Adrenal gland (tissue), 12 donors: ENCODE results near the gene MAGI2. TPM values are rescaled to one million over a fixed set of nuclear protein-coding genes. Genes with fewer than 3 reads are reported as not detected.

Experiments used
- DNase-seq, 7 donors: peaks; one replicate each; pipeline ENCODE4 v3.0.0-alpha.2; 2019 to 2020
- H3K27ac ChIP-seq, 5 donors: fragments of 200-600 bp; sonication (generic) in 4 of 5; 1 replicate in 3 of 5; 2 replicates in 2 of 5; pipeline versions ENCODE4 v1.5.1 to v1.8.0; 2016 to 2020; ENCODE audit warnings: mild to moderate bottlenecking in 1 of 5
- H3K27me3 ChIP-seq: fragments of 200-600 bp; 2 replicates; pipeline ENCODE4 v1.8.0; 2021
- H3K36me3 ChIP-seq, 2 donors: fragments of 200-600 bp; replicated peaks in 1 of 2; 1 replicate in 1 of 2; 2 replicates in 1 of 2; pipeline versions ENCODE4 v1.5.1 to v1.8.0; 2018 to 2022
- H3K4me1 ChIP-seq, 2 donors: fragments of 200-600 bp; replicated peaks in 1 of 2; 1 replicate in 1 of 2; 2 replicates in 1 of 2; pipeline versions ENCODE4 v1.5.1 to v1.8.0; 2018 to 2021
- H3K4me3 ChIP-seq, 4 donors: fragments of 200-600 bp; sonication (generic) in 3 of 4; one replicate each; pipeline ENCODE4 v1.5.1; 2016 to 2018
- H3K9me3 ChIP-seq, 3 donors: fragments of 200-600 bp; sonication (generic) in 1 of 3; replicated peaks in 1 of 3; 1 replicate in 2 of 3; 2 replicates in 1 of 3; pipeline versions ENCODE4 v1.5.1 to v1.8.0; 2016 to 2021
- CTCF ChIP-seq, 6 experiments: fragments of 450-650 bp in 4 of 6; fragments of 200-600 bp in 2 of 6; sonication (generic) in 1 of 6; IDR thresholded peaks; 1 replicate in 5 of 6; 2 replicates in 1 of 6; pipeline versions ENCODE4 v1.5.1 to v1.8.0; 2016 to 2021; ENCODE audit warnings: antibody characterized with exemption in 6 of 6, mild to moderate bottlenecking in 2 of 6, moderate library complexity in 1 of 6
- POLR2A ChIP-seq, 2 donors: fragments of 450-650 bp; IDR thresholded peaks; one replicate each; pipeline ENCODE4 v1.6.1; 2017; ENCODE audit warnings: antibody characterized with exemption in 2 of 2, mild to moderate bottlenecking in 2 of 2, moderate library complexity in 1 of 2
- WGBS, 4 donors: extraction: QIAGEN DNeasy Blood & Tissue Kit in 2 of 4; methylation state at CpG; one replicate each; pipeline versions ENCODE4 v1.1.5 to v1.1.7; 2013 to 2017; 5-methylcytosine and 5-hydroxymethylcytosine counted together
- intact Hi-C, 2 donors: fragments of 100-400 bp; cut with DNase I; formaldehyde crosslinking; loops; one replicate each; pipeline versions ENCODE4 v1.14.1 to v1.15.0; 2022 to 2023
- polyA plus RNA-seq, 3 donors: library from polyadenylated mRNA; stranded (reverse); fragments of 200-250 nt in 2 of 3; fragments of 350-450 nt in 1 of 3; fragmentation: Illumina TruSeq in 1 of 3; extraction: RNeasy Lipid Tissue Mini Kit (QIAGEN cat#74804) in 1 of 3; gene quantifications; one replicate each; pipeline ENCODE4 v1.2.3, GENCODE V29; 2013 to 2014
- total RNA-seq, 9 donors: library from RNA; depleted of rRNA in 4 of 9; stranded (reverse); fragments of >200 nt in 4 of 9; fragments of 120-200 nt in 1 of 9; fragmentation: NEBNext Ultra II Directional in 1 of 9; extraction: Animal tissue kit (Norgen Biotek cat#: 25700) in 1 of 9; gene quantifications; one replicate each; pipeline versions ENCODE4 v1.1.0 to v1.2.4, GENCODE V29; 2013 to 2023
- donor health status: healthy with polysubstance abuse.
- donor health status: Bipolar disorder and iron deficiency.
- donor health status: DM: yes; HTN: yes; CAD: no.
- donor health status: DM: no; HTN: no; CAD: no.
- donor health status: DM: no; HTN: no; CAD: no.
- donor health status: DM: yes; HTN: yes; CAD: no.

MAGI2 gene
- total and polyA plus RNA-seq, 12 donors, result 3.2 to 37.1 (median 17.1) TPM

DNA sequence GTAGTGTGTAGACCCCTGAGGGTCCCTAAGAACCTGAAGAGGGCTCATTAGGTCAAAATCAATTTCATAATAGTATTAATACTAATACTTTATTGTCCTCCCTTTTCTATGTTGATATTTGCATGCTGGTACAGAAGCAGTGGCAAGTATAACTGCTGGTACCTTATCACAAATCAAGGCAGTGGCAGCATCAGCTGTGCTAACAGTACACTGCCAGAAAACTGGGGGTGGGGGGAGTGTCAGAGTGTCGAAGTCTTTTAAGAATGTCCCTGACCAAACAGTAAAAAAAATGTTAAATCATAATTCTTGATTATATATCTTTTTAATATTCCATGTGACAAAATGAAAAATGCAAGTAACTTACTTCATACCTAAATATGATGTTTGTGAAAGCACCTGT is 716.9 kb downstream of the MAGI2 start:
- Histone ChIP-seq H3K4me1 (no peaks in the 10 kb centered on the region), H3K27ac (no peak overlapping the region), H3K4me3 (no peak overlapping the region), H3K27me3 (no peaks in the 10 kb centered on the region), H3K9me3 (no peaks in the 10 kb centered on the region), H3K36me3 (no peaks in the 10 kb centered on the region)
- TF ChIP-seq POLR2A (IDR thresholded peaks at IDR 0.05), result no peak
- TF ChIP-seq CTCF (IDR thresholded peaks at IDR 0.05), result no peak
- intact Hi-C loops, result no loop called here
- whole genome bisulfite sequencing, 4 donors, result 22 to 64% (median 51%) methylated on average over 1 of the region's 1 CpG
- DNase-seq, result no peak

- no peak for DNase-seq
- Histone ChIP-seq H3K4me3 (no peak overlapping the region), H3K36me3 (no peaks in the 10 kb centered on the region), H3K9me3 (no peaks in the 10 kb centered on the region), H3K4me1 (no peaks in the 10 kb centered on the region), H3K27ac (no peak overlapping the region), H3K27me3 (no peaks in the 10 kb centered on the region)
- 86 to 92% (median 89%) methylated on average over 6 of the region's 6 CpGs for WGBS, 4 donors
- TF ChIP-seq CTCF (IDR thresholded peaks at IDR 0.05), result no peak
- TF ChIP-seq POLR2A (IDR thresholded peaks at IDR 0.05), result no peak
- intact Hi-C loops, result no loop called here
Observed at GRCh38 chr7:78734626-78735025, 718.8 kb downstream of the MAGI2 start.

DNA sequence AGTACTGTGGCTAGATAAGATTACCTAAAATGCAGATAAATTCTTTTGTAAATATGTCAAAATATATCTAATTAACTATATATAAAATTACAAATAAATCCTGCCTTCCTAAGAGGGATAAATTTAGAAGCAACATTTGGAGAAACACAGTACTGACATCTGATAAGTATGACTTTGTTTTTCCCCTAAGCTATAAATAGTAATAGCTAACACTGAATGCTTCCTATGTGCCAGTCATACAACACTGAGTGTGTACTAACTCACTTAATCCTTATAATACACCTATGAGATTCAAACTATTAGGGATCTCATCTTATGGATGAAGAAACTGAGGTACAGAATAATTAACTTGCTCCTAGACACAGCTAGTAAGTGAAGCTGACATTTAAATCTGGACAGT is 733.4 kb downstream of the MAGI2 start:
- Histone ChIP-seq H3K4me1 (no peaks in the 10 kb centered on the region), H3K27me3 (no peaks in the 10 kb centered on the region), H3K4me3 (no peak overlapping the region), H3K27ac (no peak overlapping the region), H3K36me3 (no peaks in the 10 kb centered on the region), H3K9me3 (no peaks in the 10 kb centered on the region)
- intact Hi-C loops, result no loop called here
- TF ChIP-seq CTCF (IDR thresholded peaks at IDR 0.05), result no peak
- TF ChIP-seq POLR2A (IDR thresholded peaks at IDR 0.05), result no peak
- DNase-seq, result no peak

DNA sequence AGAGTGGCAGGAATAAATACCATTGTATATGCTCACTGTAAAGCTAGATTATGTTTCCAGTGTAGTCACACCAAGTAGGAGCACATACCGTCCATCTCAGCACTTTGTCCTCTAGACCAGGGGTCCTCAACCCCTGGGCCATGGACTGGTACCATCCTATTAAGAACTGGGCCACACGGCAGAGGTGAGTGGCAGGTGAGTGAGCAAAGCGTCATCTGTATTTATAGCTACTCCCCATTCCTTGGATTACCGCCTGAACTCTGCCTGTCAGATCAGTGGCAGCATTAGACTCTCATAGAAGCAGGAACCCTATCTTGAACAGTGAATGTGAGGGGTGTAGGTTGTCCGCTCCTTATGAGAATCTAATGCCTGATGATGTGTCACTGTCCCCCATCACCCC is 735.3 kb downstream of the MAGI2 start:
- intact Hi-C loops, result no loop called here
- Histone ChIP-seq H3K27ac (no peak overlapping the region), H3K4me1 (no peaks in the 10 kb centered on the region), H3K9me3 (no peaks in the 10 kb centered on the region), H3K36me3 (no peaks in the 10 kb centered on the region), H3K4me3 (no peak overlapping the region), H3K27me3 (no peaks in the 10 kb centered on the region)
- TF ChIP-seq POLR2A (IDR thresholded peaks at IDR 0.05) (no peak), CTCF (IDR thresholded peaks at IDR 0.05) (no peak)
- DNase-seq, result no peak
- WGBS, 4 donors, result 73 to 95% (median 87%) methylated on average over 5 of the region's 5 CpGs
